ENCODE data around the gene CEACAM20.
"Not testable (repeated sequence)": the region's sequence is repeated elsewhere in the genome, so short reads cannot be mapped to it uniquely, and the experiment has no call there.

Gene CEACAM20

GRCh38 chr19:44544031-44544430 is 14.6 kb upstream of the CEACAM20 start:
- FAIRE-seq: no peak

GRCh38 chr19:44542671-44543070 is 13.2 kb upstream of the CEACAM20 start:
- no peak for FAIRE-seq

- no peak for FAIRE-seq
These were observed 11.3 kb upstream of the CEACAM20 start for GRCh38 chr19:44540736-44541135.

- FAIRE-seq: no peak
These were observed 10.5 kb upstream of the CEACAM20 start for GRCh38 chr19:44539991-44540390.

- FAIRE-seq: no peak
These were observed 9.9 kb upstream of the CEACAM20 start for GRCh38 chr19:44539236-44539826.

GRCh38 chr19:44535361-44535760 is 5.9 kb upstream of the CEACAM20 start:
- not testable (repeated sequence) for FAIRE-seq

GRCh38 chr19:44532819-44533218 is 3.3 kb upstream of the CEACAM20 start:
- no peak for FAIRE-seq

- FAIRE-seq: no peak
These were observed 1.3 kb upstream of the CEACAM20 start for GRCh38 chr19:44530777-44531176.

- FAIRE-seq: no peak
These were observed 1.9 kb downstream of the CEACAM20 start for GRCh38 chr19:44527554-44527953.

GRCh38 chr19:44525721-44526430 is 3.6 kb downstream of the CEACAM20 start:
- FAIRE-seq: no peak

GRCh38 chr19:44521370-44521769 is 8.1 kb downstream of the CEACAM20 start:
- FAIRE-seq: no peak

GRCh38 chr19:44517146-44517545 is 12.3 kb downstream of the CEACAM20 start:
- no peak for FAIRE-seq

- no peak for FAIRE-seq
These were observed 13.6 kb downstream of the CEACAM20 start for GRCh38 chr19:44515907-44516306.

- FAIRE-seq: no peak
These were observed 14.4 kb downstream of the CEACAM20 start for GRCh38 chr19:44515031-44515430.

- FAIRE-seq: peak; percentile 88
These were observed 16.9 kb downstream of the CEACAM20 start for GRCh38 chr19:44512326-44513298.

GRCh38 chr19:44509478-44509877 is 20.0 kb downstream of the CEACAM20 start:
- FAIRE-seq: no peak

GRCh38 chr19:44499962-44500949 is 29.2 kb downstream of the CEACAM20 start, which contains the start of gene ZNF180:
Gene ZNF180, minus strand, starts transcription at chr19:44500522. Its CDS starts 3,188 bp downstream, at chr19:44497334.
- FAIRE-seq: no peak

GRCh38 chr19:44499559-44499958 is 29.9 kb downstream of the CEACAM20 start:
- FAIRE-seq: no peak

GRCh38 chr19:44498988-44499387 is 30.5 kb downstream of the CEACAM20 start:
- no peak for FAIRE-seq

- FAIRE-seq: no peak
These were observed 32.8 kb downstream of the CEACAM20 start for GRCh38 chr19:44496711-44497110.

GRCh38 chr19:44476559-44477408 is 52.7 kb downstream of the CEACAM20 start:
- no peak for FAIRE-seq

All from TTC549 (cell line).